GM21360 (cell line): ENCODE results near the gene CNTRL.
A peak's percentile ranks its signal among the peaks of the same experiment; 100 is the strongest.
"Not testable (repeated sequence)": the region's sequence is repeated elsewhere in the genome, so short reads cannot be mapped to it uniquely, and the experiment has no call there.

Experiments
- ATAC-seq: cut with Tn5 transposase; IDR thresholded peaks from one replicate; pipeline ENCODE4 v1.9.1; 2021; ENCODE audit warnings: mild to moderate bottlenecking, moderate library complexity; ENCODE audit not compliant: unreplicated experiment

Gene CNTRL

GRCh38 chr9:121071756-121072421 is 2.9 kb upstream of the CNTRL start:
- ATAC-seq, result peak; percentile 42

DNA sequence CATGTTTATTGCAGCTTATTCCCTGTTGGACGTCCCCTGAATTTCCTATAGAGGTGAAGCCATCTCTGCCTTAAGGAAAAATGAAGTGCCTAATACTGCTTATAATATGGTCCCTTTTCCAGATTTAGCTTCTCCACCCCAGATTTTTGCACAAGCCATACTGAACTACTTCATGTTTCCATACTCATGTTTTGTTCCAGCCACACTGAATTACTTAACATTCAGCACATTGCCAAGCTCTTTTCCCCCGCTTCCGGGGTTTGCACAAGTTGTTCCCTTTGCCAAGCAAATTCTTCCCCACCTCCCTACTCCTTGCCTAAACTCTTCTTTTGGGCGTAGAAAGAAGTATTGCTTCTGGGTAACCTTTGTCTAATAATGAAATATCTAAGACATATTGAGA is 1.7 kb upstream of the CNTRL start:
- no peak for ATAC-seq

DNA sequence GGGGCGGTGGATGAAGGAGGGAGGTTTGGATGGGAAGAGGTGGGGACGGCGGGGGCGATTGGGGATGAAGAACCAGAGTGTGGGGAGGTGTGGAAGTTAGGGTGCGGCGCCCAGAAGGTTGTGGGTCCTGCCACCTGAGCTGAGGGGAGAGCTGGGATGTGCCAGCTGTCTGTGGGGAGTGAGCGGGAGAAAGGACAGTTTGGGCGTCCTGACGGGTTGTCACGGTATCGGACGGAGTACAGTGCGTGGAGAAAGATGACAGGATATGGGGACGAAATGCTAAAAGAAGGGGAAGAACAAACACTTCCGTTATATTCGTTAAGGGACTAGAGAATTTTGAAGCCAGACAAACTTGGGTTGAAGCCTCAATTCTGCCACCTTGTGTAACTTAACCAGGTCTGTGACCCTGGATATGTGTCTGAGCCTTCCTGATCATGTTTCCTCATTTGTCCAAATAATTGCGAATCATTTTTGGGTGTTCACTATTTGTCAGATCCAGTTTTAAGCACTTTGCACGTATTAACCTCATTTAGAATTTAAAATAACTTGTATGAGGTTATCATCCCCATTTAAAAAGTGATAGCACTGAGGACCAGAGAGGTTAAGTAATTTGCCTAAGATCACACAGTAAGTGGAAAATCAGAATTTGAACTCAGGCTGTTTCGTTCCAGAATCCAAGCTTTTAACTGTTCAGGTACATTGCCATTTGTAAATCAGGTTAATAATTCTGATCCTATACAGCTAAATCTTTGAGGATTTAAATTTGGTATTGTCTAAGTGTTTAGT is 689 bp downstream of the CNTRL start:
- peak; percentile 13 for ATAC-seq

DNA sequence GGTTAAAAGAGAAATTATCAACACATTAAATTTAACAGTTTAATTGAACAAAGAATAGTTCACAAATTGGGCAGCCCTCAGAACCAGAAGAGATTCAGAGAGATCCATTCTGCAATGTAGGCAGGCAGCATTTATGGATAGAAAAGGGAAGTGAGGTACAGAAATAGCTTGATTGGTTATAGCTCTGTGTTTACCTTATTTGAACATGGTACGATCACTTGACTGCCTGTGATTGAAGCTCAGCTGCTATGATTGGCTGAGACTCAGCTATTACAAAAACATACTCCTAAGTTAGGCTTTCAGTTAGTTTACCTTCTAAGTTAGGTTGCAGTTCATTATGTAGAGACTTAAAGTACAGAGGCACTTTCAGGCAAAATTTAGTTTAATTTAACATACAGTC is 7.3 kb downstream of the CNTRL start:
- ATAC-seq, result no peak

DNA sequence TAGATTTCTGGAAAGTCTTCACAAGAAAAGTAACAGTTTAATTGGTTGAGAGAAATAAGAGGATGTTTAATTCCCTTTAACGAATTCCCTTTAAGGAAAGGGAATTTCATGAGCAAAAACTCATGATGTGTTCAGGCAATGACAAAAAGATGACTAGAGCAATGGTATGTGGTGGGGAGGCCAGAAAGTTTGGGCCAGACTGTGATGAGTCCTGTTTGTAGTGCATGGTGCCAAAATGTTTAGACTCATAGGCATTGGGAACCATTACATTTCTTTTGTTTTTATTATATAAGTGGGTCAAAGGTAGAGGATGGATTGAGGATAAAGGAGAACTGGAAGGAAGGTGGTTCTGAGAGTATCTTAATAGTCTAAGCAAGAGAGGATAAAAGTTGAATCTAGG is 10.9 kb downstream of the CNTRL start:
- ATAC-seq, result no peak

DNA sequence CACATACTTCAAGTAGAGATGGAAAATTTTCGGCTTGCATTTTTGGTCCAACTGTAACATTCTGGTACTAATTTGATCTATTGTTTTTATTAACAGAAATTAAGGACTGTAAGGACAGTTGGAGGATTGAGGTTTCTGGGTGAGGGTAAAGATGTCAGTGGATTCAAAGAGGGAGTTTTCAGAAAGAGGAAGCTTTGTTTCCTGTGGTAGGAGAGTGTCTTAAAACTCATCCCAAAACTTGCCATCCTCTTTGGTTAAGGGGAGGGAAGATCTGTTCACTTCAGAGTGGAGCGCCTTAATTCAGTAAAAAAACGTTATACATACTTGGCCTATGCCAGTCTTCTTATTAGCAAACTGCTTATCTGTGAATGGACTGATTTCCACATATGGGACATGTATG is 13.8 kb downstream of the CNTRL start:
- ATAC-seq, result no peak

DNA sequence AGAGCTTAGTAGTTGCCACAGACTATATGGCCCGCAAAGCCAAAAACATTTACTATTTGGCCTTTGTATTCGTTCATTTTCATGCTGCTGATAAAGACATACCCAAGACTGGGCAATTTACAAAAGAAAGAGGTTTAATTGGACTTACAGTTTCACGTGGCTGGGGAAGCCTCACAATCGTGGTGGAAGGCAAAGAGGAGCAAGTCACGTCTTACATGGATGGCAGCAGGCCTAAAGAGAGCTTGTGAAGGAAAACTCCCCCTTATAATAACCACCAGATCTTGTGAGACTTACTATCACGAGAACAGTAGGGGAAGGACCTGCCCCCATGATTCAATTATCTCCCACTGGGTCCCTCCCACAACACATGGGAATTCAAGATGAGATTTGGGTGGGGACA is 16.0 kb downstream of the CNTRL start:
- not testable (repeated sequence) for ATAC-seq

DNA sequence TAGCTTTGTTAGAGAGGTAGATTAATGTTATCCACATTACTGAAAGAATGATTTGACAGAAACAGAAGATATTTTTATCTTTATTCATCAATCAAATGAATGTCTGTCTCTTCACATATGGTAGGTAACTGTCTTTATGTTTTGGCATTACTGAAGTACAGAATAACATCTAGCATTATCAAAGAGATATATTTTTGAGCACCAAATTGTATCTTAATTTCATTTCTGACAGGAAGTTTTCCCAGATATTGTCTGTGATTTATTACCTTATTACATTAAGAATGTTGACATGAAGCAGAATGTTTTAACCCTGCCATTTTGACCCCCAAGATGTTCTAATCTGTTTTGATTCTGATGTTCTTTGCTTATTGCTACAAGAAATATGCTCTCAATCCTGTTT is 20.3 kb downstream of the CNTRL start:
- ATAC-seq, result no peak

DNA sequence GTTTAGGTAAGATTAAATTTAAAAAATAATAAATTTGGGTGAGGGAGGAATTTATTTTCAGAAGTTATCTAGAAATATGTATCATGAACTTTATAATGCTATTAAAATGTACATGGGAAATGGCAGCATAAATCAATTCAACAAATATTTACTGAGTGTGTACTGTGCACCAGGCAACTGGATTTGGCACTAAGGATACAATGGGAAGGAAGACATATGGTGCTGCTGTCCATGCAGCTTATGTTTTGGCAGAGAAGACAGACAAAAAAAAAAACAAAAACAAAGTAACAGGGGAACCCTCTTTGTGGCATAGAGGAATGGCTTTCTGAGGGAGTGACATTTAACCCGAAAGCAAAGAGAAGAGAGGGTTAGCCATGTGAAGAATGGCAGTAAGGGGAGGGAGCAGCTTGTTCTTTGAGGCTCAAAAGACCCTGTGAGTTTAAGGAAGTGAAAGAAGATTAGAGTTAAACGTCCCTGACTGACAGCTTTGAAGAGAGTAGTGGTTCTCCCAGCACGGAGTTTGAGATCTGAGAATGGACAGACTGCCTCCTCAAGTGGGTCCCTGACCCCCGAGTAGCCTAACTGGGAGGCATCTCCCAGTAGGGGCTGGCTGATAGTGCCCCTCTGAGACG is 23.9 kb downstream of the CNTRL start:
- ATAC-seq, result no peak

- not testable (repeated sequence) for ATAC-seq
Observed at GRCh38 chr9:121104054-121104453, 29.3 kb downstream of the CNTRL start.

GRCh38 chr9:121105531-121105930 is 30.8 kb downstream of the CNTRL start:
- no peak for ATAC-seq

DNA sequence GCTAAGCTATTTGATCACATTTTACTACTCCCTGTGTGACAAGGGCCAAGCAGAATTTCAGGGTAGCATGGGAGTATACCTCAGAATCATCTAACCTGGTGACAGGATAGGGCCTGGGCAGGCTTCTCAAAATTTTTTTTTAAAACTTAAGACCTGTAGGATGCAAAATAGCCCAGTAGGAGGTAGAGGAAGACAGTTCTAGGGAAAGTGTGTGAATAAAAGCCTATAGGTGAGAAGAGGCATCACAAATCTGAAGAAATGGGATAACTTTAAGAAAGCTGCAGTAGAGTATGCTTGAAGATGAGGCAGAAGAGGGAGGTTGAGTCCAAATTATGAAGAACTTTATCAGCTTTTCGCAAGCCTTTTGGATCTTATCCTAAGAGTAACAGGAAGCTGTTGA is 32.3 kb downstream of the CNTRL start:
- ATAC-seq, result no peak

GRCh38 chr9:121107881-121108280 is 33.1 kb downstream of the CNTRL start:
- ATAC-seq, result no peak

DNA sequence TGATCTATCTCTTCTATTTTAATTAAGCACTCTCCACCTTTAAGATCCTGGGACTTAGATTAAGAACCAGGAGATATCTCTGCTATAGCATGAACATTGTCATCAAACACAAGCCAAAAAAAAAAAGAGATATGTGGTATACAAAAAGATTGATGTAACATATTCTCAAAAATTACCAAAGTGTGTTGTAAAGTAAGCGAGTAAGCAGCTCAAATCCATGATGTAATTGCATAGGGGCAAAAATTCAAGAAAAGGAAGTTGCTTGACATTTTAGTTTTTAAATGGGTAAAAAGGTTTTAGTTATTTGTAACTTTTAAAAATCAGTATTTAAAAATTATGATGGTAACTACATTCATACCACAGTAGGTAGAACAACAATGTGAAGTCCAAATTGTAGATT is 40.7 kb downstream of the CNTRL start:
- no peak for ATAC-seq

DNA sequence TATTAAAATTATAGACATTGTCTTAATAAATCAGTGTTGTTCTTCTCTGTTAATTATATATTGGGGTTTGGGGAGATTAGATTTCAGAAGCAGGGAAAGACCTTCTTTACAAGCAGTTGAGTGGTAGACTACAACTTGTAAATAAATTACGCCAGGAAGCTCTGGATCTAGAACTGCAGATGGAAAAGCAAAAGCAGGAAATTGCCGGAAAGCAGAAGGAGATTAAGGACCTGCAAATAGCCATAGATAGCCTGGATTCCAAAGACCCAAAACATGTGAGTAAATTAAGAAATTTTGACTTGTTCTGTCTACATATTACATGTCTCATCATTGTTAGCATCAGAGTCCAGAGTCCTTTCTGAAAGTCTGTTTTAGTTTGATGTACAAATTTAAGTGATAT is 43.5 kb downstream of the CNTRL start:
- ATAC-seq, result no peak

GRCh38 chr9:121120386-121120785 is 45.6 kb downstream of the CNTRL start:
- ATAC-seq, result no peak

DNA sequence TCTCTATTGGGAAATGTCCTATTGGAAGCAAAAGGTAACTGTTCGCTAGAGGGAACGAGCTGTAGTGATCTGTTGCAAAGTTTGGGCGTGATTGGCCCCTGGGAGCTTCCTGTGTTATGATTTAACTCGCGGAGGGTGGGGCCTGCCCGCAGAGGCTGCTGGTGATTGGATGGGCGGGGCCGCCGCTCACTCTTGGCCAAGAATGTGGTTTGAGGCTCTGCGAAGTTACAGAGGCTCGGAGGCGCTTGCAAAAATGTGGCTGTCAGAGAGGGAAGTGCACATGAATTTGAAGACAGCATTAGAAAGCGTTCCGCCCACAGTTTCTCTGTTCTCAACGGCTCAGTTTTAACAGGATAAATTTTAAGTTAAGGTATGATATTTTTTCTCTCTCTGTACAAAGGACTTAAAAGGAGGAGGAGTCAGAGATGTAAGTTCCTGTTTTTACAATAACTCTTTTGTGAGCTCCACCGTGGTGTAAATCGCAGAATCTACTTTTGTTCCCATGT is 46.9 kb downstream of the CNTRL start:
- peak; percentile 96 for ATAC-seq

GRCh38 chr9:121122246-121123032 is 47.7 kb downstream of the CNTRL start:
- ATAC-seq, result no peak

DNA sequence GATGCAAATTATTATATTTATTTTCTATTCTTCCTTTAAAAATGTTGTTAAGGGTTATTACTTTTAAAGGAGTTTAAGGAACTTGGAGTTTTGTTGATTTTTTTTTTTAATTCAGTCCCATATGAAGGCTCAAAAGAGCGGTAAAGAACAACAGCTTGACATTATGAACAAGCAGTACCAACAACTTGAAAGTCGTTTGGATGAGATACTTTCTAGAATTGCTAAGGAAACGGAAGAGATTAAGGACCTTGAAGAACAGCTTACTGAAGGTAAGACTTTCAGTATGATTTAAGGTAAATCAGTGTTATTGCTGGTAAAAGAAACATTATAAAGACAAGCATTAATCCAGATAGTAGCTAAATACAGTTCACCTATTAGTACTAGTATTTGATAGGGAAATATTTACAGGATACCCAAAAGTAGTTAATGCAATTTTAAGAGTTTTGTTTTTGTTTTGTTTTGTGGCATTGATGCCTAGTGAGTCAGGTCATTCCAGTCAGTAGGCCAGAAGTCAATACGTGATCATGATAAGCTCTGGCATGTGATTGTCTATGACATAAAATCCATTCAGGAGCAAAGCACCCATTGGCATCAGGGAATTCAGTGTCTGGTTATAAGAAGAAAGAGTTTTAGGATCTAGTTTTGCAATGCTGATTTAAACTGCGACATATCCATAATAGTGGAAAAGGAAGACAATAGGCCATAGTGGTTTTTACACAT is 49.2 kb downstream of the CNTRL start:
- ATAC-seq, result no peak

DNA sequence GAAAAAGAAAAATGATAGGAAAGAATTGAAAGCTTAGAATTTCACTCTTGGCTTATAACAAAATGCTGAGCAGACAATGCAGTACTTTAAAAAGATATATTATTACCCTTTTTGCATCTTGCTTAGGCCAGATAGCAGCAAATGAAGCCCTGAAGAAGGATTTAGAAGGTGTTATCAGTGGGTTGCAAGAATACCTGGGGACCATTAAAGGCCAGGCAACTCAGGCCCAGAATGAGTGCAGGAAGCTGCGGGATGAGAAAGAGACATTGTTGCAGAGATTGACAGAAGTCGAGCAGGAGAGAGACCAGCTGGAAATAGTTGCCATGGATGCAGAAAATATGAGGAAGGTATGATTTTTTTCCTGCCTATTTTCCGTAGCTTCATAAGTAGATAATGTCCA is 50.8 kb downstream of the CNTRL start:
- no peak for ATAC-seq
